Stimulated activated CD4-positive, alpha-beta T cell treated with anti-CD3 and anti-CD28 coated beads, Interleukin-2, amount 100 ng/mL, for 24 hours (primary cell): ENCODE results near the gene EFNA4.

Source experiments
- DNase-seq, 2 donors: peaks; one replicate each; pipeline ENCODE4 v3.0.0-alpha.2; 2020

The EFNA4 gene

GRCh38 chr1:155075535-155075934 lies 12.0 kb downstream of the EFNA4 start:
- no peak for DNase-seq

GRCh38 chr1:155076371-155076770 lies 12.8 kb downstream of the EFNA4 start:
- DNase-seq: no peak

- DNase-seq: no peak
Observed at GRCh38 chr1:155077346-155077745, 13.8 kb downstream of the EFNA4 start.

GRCh38 chr1:155077758-155078445 lies 14.4 kb downstream of the EFNA4 start:
- no peak for DNase-seq

GRCh38 chr1:155078469-155079209 lies 15.1 kb downstream of the EFNA4 start, which contains the start of gene EFNA3:
EFNA3 (plus strand) TSS chr1:155078837; CDS start chr1:155078942, 105 bp downstream.
- peak; percentile 70 to 78 for DNase-seq

GRCh38 chr1:155079210-155079486 lies 15.6 kb downstream of the EFNA4 start:
- DNase-seq: no peak

GRCh38 chr1:155079487-155080311 lies 16.2 kb downstream of the EFNA4 start:
- no peak for DNase-seq

- peak in 1 of 2 donors; percentile 49 for DNase-seq
Observed at GRCh38 chr1:155080312-155081228, 17.0 kb downstream of the EFNA4 start.

- DNase-seq: no peak
Observed at GRCh38 chr1:155081472-155082300, 18.1 kb downstream of the EFNA4 start.

GRCh38 chr1:155082301-155083051 lies 18.9 kb downstream of the EFNA4 start:
- DNase-seq: peak in 1 of 2 donors; percentile 48

GRCh38 chr1:155083052-155083541 lies 19.6 kb downstream of the EFNA4 start:
- DNase-seq: no peak

- DNase-seq: no peak
Observed at GRCh38 chr1:155083865-155084721, 20.6 kb downstream of the EFNA4 start.

- DNase-seq: peak; percentile 91 to 95
Observed at GRCh38 chr1:155084722-155085503, 21.4 kb downstream of the EFNA4 start.

- DNase-seq: peak; percentile 80 to 81
Observed at GRCh38 chr1:155085504-155086127, 22.1 kb downstream of the EFNA4 start.

GRCh38 chr1:155086128-155086741 lies 22.7 kb downstream of the EFNA4 start:
- peak; percentile 85 to 88 for DNase-seq

- no peak for DNase-seq
Observed at GRCh38 chr1:155086856-155087535, 23.5 kb downstream of the EFNA4 start.
